IMR-90 (cell line): ENCODE data around the gene TCOF1. TPM values are rescaled to one million over a fixed set of nuclear protein-coding genes. Genes with fewer than 3 reads are reported as not detected.

Experiments
- ATAC-seq: fragments of 200-7000 bp; cut with Tn5 transposase; 2 replicates; pipeline ENCODE4 v1.9.1; 2020; ENCODE audit warnings: low read depth, mild to moderate bottlenecking, moderate library complexity
- BruUV-seq: library from RNA; stranded (reverse); fragments of 400-500 nt; replicated peaks from 2 replicates; lab custom pipeline; 2021; lab: Mats Ljungman, UMichigan
- CTCF ChIA-PET: fragments of 300-600 bp; formaldehyde crosslinking; extraction: SDS; loops from one replicate; lab custom pipeline; 2021; ENCODE audit warnings: antibody characterized with exemption; lab: Yijun Ruan, JAX
- POLR2A ChIA-PET: fragments of 300-600 bp; sonication (Branson Sonifier 250); formaldehyde crosslinking; loops from one replicate; lab custom pipeline; 2022; ENCODE audit warnings: antibody characterized with exemption; ENCODE audit not compliant: unreplicated experiment; lab: Charles Lee
- DNase-seq: peaks from one replicate; pipeline ENCODE4 v3.0.0; 2013
- H2AFZ ChIP-seq: replicated peaks from 2 replicates; pipeline ENCODE3; 2013; ENCODE audit warnings: low read length, mild to moderate bottlenecking; ENCODE audit not compliant: poor library complexity
- H2AK5ac ChIP-seq: 2 replicates; pipeline ENCODE4 v1.6.1; 2013; ENCODE audit warnings: low read depth, low read length, inconsistent platforms
- H2AK9ac ChIP-seq: replicated peaks from 2 replicates; pipeline ENCODE3; 2013; ENCODE audit warnings: mild to moderate bottlenecking, low read depth, low read length, moderate library complexity; ENCODE audit not compliant: poor library complexity
- H2BK120ac ChIP-seq: 2 replicates; pipeline ENCODE4 v1.6.1; 2013; ENCODE audit warnings: low read depth, low read length, inconsistent platforms
- H2BK15ac ChIP-seq: 3 replicates; pipeline ENCODE4 v1.6.1; 2013; ENCODE audit warnings: low read depth, low read length, inconsistent platforms
- H2BK20ac ChIP-seq: 2 replicates; pipeline ENCODE4 v1.6.1; 2013; ENCODE audit warnings: low read depth, mild to moderate bottlenecking, inconsistent platforms, low read length, moderate library complexity
- H2BK5ac ChIP-seq: 2 replicates; pipeline ENCODE4 v1.6.1; 2013; ENCODE audit warnings: mild to moderate bottlenecking, low read depth, low read length, inconsistent platforms; ENCODE audit not compliant: poor library complexity, severe bottlenecking
- H3K14ac ChIP-seq: replicated peaks from 2 replicates; pipeline ENCODE4 v1.6.1; 2013; ENCODE audit warnings: low read depth, low read length, inconsistent platforms
- H3K18ac ChIP-seq: 2 replicates; pipeline ENCODE4 v1.6.1; 2013; ENCODE audit warnings: low read depth, low read length, control low read depth
- H3K23ac ChIP-seq: 2 replicates; pipeline ENCODE4 v1.6.1; 2013; ENCODE audit warnings: low read depth, low read length, inconsistent platforms
- H3K27ac ChIP-seq: 2 replicates; pipeline ENCODE4 v1.5.1; 2013; ENCODE audit warnings: mild to moderate bottlenecking, control low read depth, low read length; ENCODE audit not compliant: insufficient read depth
- H3K27me3 ChIP-seq: 2 replicates; pipeline ENCODE4 v1.6.1; 2013; ENCODE audit warnings: low read length; ENCODE audit not compliant: control insufficient read depth, insufficient read depth
- H3K36me3 ChIP-seq: 2 replicates; pipeline ENCODE4 v1.6.1; 2013; ENCODE audit warnings: low read length, mixed read lengths; ENCODE audit not compliant: control insufficient read depth, insufficient read depth
- H3K4ac ChIP-seq: 2 replicates; pipeline ENCODE4 v1.6.1; 2013; ENCODE audit warnings: low read depth, low read length, inconsistent platforms
- H3K4me1 ChIP-seq: 2 replicates; pipeline ENCODE4 v1.6.1; 2013; ENCODE audit warnings: low read length, mixed read lengths; ENCODE audit not compliant: control insufficient read depth, insufficient read depth
- H3K4me2 ChIP-seq: 2 replicates; pipeline ENCODE4 v1.6.1; 2013; ENCODE audit warnings: low read depth, mild to moderate bottlenecking, control low read depth, low read length, moderate library complexity
- H3K4me3 ChIP-seq: 2 replicates; pipeline ENCODE4 v1.5.1; 2013; ENCODE audit warnings: low read depth, mild to moderate bottlenecking, control low read depth, low read length, moderate library complexity; ENCODE audit not compliant: insufficient read depth
- H3K56ac ChIP-seq: 2 replicates; pipeline ENCODE4 v1.6.1; 2013; ENCODE audit warnings: low read length, inconsistent platforms; ENCODE audit not compliant: insufficient read depth; ENCODE audit errors: extremely low read depth
- H3K79me1 ChIP-seq, 2 experiments: 2 replicates each; pipeline ENCODE4 v1.6.1; 2013; ENCODE audit warnings: low read length in 2 of 2, inconsistent platforms in 1 of 2, low read depth in 1 of 2
- H3K9ac ChIP-seq: 2 replicates; pipeline ENCODE4 v1.6.1; 2013; ENCODE audit warnings: low read depth, low read length, control low read depth
- H3K9me1 ChIP-seq: 2 replicates; pipeline ENCODE4 v1.6.1; 2013; ENCODE audit warnings: low read length, inconsistent platforms; ENCODE audit not compliant: insufficient read depth
- H3K9me3 ChIP-seq: 2 replicates; pipeline ENCODE4 v1.6.1; 2013; ENCODE audit warnings: low read length; ENCODE audit not compliant: control insufficient read depth, insufficient read depth
- H4K20me1 ChIP-seq: 2 replicates; pipeline ENCODE4 v1.6.1; 2013; ENCODE audit warnings: low read length, inconsistent platforms; ENCODE audit not compliant: insufficient read depth
- H4K5ac ChIP-seq: 2 replicates; pipeline ENCODE4 v1.6.1; 2013; ENCODE audit warnings: mild to moderate bottlenecking, low read depth, low read length, control low read depth
- H4K8ac ChIP-seq, 2 experiments: 2 replicates each; pipeline ENCODE4 v1.6.1; 2013; ENCODE audit warnings: low read depth in 2 of 2, low read length in 2 of 2, control low read depth in 1 of 2, inconsistent platforms in 1 of 2
- H4K91ac ChIP-seq: 2 replicates; pipeline ENCODE4 v1.6.1; 2013; ENCODE audit warnings: low read depth, low read length, inconsistent platforms; ENCODE audit not compliant: insufficient read depth
- CEBPB ChIP-seq: IDR thresholded peaks from 2 replicates; pipeline ENCODE4 v1.6.1; 2012; ENCODE audit warnings: low read depth, low read length, improper control_type of control experiment
- NFE2L2 ChIP-seq: fragments of 150-350 bp; IDR thresholded peaks from 2 replicates; pipeline ENCODE4 v1.6.1; 2016; ENCODE audit warnings: low read depth, mild to moderate bottlenecking, low read length
- RCOR1 ChIP-seq: IDR thresholded peaks from 2 replicates; pipeline ENCODE4 v1.6.1; 2012; ENCODE audit warnings: mild to moderate bottlenecking, low read length, improper control_type of control experiment; ENCODE audit not compliant: insufficient replicate concordance
- RFX5 ChIP-seq: IDR thresholded peaks from 2 replicates; pipeline ENCODE4 v1.8.0; 2012; ENCODE audit warnings: low read depth, mild to moderate bottlenecking, low read length, moderate library complexity
- WGBS, 2 experiments: methylation state at CpG; one replicate each; pipeline versions ENCODE4 v1.1.5 to v1.1.7; 2013; ENCODE audit warnings: missing lambda C conversion rate in 2 of 2; ENCODE audit not compliant: insufficient read length in 1 of 2; ENCODE audit errors: extremely low coverage in 2 of 2; 5-methylcytosine and 5-hydroxymethylcytosine counted together
- dilution Hi-C: fragments of 300-500 bp; cut with HindIII; formaldehyde crosslinking; loops from one replicate; pipeline ENCODE4 v1.14.3; 2018; ENCODE audit warnings: low sequenced_read_pairs; ENCODE audit not compliant: unreplicated experiment
- in situ Hi-C: fragments of 300-500 bp; cut with MboI; formaldehyde crosslinking; loops from 3 replicates; pipeline ENCODE4 v1.14.3; 2019; ENCODE audit warnings: low sequenced_read_pairs, inconsistent platforms, mixed read lengths
- intact Hi-C: fragments of 100-400 bp; cut with micrococcal nuclease; formaldehyde crosslinking; loops from 2 replicates; pipeline ENCODE4 v1.10.0; 2022
- polyA plus RNA-seq, 3 experiments: library from polyadenylated mRNA; depleted of rRNA; stranded (reverse); fragments of >200 nt; gene quantifications; 2 replicates each; pipeline ENCODE4 v1.2.3, GENCODE V29; 2012; ENCODE audit warnings: low replicate concordance in 1 of 3
- total RNA-seq: library from RNA; depleted of rRNA; stranded (reverse); fragments of >200 nt; gene quantifications from 2 replicates; pipeline ENCODE4 v1.2.3, GENCODE V29; 2012
- TF ChIP-seq, protein P1 (sequence below): fragments of 150-350 bp; IDR thresholded peaks from 2 replicates; pipeline ENCODE4 v1.6.1; 2016; ENCODE audit warnings: low read depth, mild to moderate bottlenecking, low read length, moderate library complexity, borderline replicate concordance

The TCOF1 gene
- total and polyA plus RNA-seq, 2 of the 4 experiments (the other 2 are of a cell fraction), result 18.2 to 19.7 TPM

DNA sequence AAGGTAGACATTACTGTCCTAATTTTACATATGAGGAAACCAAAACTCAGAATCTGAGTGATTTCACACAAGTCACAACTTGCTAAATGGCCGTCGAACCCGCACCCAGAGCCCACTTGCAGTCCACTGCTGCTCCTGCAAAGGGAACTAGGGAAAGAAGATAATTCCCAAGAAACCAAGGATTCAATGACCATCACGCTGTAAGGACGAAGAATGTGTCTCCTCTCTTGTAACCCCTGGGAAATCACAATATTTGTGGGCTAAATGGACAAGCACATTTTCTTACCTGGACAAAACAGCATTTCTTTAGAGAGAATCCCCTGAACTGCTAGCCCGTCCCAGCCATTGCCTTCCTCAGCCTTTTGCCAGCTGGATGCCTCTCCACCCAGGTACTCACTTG lies 89.7 kb downstream of the TCOF1 start:
- CTCF ChIA-PET, result no interaction called here
- no peak overlapping the region for H3K56ac ChIP-seq

More for the DNA sequence above, 89.7 kb downstream of the TCOF1 start:
- DNase-seq (no peak), ATAC-seq (no peak)
- dilution Hi-C loops, result no loop called here
- Histone ChIP-seq H3K4ac (no peak overlapping the region), H2BK5ac (no peak overlapping the region), H3K4me3 (no peak overlapping the region), H4K20me1 (peaks cover 69% of the 10 kb centered on the region), H4K5ac (no peak overlapping the region), H3K9me3 (no peaks in the 10 kb centered on the region), H3K9me1 (peaks cover 9% of the 10 kb centered on the region), H2AK9ac (no peak overlapping the region), H3K36me3 (peaks cover 50% of the 10 kb centered on the region), H3K27ac (no peak overlapping the region), H3K27me3 (no peaks in the 10 kb centered on the region), H2AFZ (no peak overlapping the region), H3K9ac (0 out of 2 replicates have a peak overlapping the region, but pooled peaks have one; percentile 71), H3K18ac (no peak overlapping the region), H2BK20ac (no peak overlapping the region), H3K4me1 (peaks cover 4% of the 10 kb centered on the region), H2BK15ac (no peak overlapping the region), H4K91ac (no peak overlapping the region), H4K8ac (no peak overlapping the region), H2AK5ac (no peak overlapping the region), H2BK120ac (no peak overlapping the region), H3K14ac (no peak overlapping the region), H3K4me2 (no peak overlapping the region), H3K23ac (peak overlapping the region; percentile 41), H3K79me1 (peaks cover 35 to 63% of the 10 kb centered on the region in 2 experiments)
- POLR2A ChIA-PET, result no interaction called here
- TF ChIP-seq CEBPB, result no peak
- no peak for TF ChIP-seq RCOR1
- no peak for TF ChIP-seq NFE2L2
- TF ChIP-seq RFX5, result no peak
- TF ChIP-seq, protein P1, sequence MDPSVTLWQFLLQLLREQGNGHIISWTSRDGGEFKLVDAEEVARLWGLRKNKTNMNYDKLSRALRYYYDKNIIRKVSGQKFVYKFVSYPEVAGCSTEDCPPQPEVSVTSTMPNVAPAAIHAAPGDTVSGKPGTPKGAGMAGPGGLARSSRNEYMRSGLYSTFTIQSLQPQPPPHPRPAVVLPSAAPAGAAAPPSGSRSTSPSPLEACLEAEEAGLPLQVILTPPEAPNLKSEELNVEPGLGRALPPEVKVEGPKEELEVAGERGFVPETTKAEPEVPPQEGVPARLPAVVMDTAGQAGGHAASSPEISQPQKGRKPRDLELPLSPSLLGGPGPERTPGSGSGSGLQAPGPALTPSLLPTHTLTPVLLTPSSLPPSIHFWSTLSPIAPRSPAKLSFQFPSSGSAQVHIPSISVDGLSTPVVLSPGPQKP, result no peak
- BruUV-seq, result no TSS peak
- in situ Hi-C loops, result loop anchor here (25.0 kb wide), 2 partner anchors 610 to 810 kb away; no protein-coding TSS in a partner anchor
- WGBS, 2 experiments, result 100% methylated on average over 3 of the region's 6 CpGs; no CpG with 5 or more reads in 1 of the 2 experiments
- intact Hi-C loops, result no loop called here
